K562 (cell line): ENCODE measurements around the gene PARS2. TPM values are rescaled to one million over a fixed set of nuclear protein-coding genes. Genes with fewer than 3 reads are reported as not detected.

Source experiments
- ATAC-seq: fragments of 200-7000 bp; cut with Tn5 transposase; 3 replicates; pipeline ENCODE4 v1.9.1; 2020; ENCODE audit warnings: moderate library complexity
- BruUV-seq: library from RNA; stranded (reverse); fragments of 400-500 nt; replicated peaks from 2 replicates; lab custom pipeline; 2021; lab: Mats Ljungman, UMichigan
- CTCF ChIA-PET: fragments of 300-600 bp; formaldehyde crosslinking; extraction: SDS; loops from one replicate; lab custom pipeline; 2021; ENCODE audit warnings: low intra/inter-chr PET ratio; lab: Yijun Ruan, JAX
- POLR2A ChIA-PET: fragments of 300-600, 350-650 bp; sonication (Branson Sonifier 250); formaldehyde crosslinking; extraction: SDS; loops from one replicate; lab custom pipeline; 2021; ENCODE audit warnings: antibody characterized with exemption, inconsistent platforms; lab: Yijun Ruan, JAX
- DNase-seq, 4 experiments: peaks; one replicate each; pipeline versions ENCODE4 v3.0.0 to v3.0.0-alpha.2; 2011 to 2018; ENCODE audit warnings: low spot score in 3 of 4, mixed read lengths in 3 of 4; ENCODE audit errors: extremely low read depth in 1 of 4
- FAIRE-seq: peaks from 2 replicates; lab custom pipeline; 2011; peaks lifted over from hg19 to GRCh38; lab: Jason Lieb, UNC
- H2AFZ ChIP-seq: 2 replicates; pipeline ENCODE4 v1.6.0; 2011; ENCODE audit warnings: low read depth, low read length, control low read depth, inconsistent platforms
- H3K27ac ChIP-seq: fragments of 200-600 bp; 3 replicates; pipeline ENCODE4 v1.8.0; 2011; ENCODE audit warnings: low read depth, mild to moderate bottlenecking, control low read depth, inconsistent platforms, low read length, moderate library complexity, mixed read lengths; ENCODE audit errors: extremely low read depth
- H3K27me3 ChIP-seq, 2 experiments: fragments of 300-600 bp in 1 of 2; 2 replicates in 1 of 2; 3 replicates in 1 of 2; pipeline versions ENCODE4 v1.6.0 to v1.8.0; 2011; ENCODE audit warnings: inconsistent platforms in 2 of 2, low read length in 2 of 2, mild to moderate bottlenecking in 1 of 2, mixed read lengths in 1 of 2, moderate library complexity in 1 of 2; ENCODE audit not compliant: control insufficient read depth in 2 of 2, insufficient read depth in 2 of 2
- H3K36me3 ChIP-seq: fragments of 300-600 bp; 3 replicates; pipeline ENCODE4 v1.8.0; 2011; ENCODE audit warnings: mild to moderate bottlenecking, low read length, inconsistent platforms; ENCODE audit not compliant: control insufficient read depth, insufficient read depth
- H3K4me1 ChIP-seq, 2 experiments: fragments of 200-600 bp in 1 of 2; replicated peaks in 1 of 2; 2 replicates in 1 of 2; 3 replicates in 1 of 2; pipeline versions ENCODE4 v1.5.1 to v1.8.0; 2011; ENCODE audit warnings: inconsistent platforms in 2 of 2, low read length in 2 of 2, mild to moderate bottlenecking in 1 of 2, mixed read lengths in 1 of 2, moderate library complexity in 1 of 2; ENCODE audit not compliant: control insufficient read depth in 2 of 2, insufficient read depth in 2 of 2
- H3K4me2 ChIP-seq: 2 replicates; pipeline ENCODE4 v1.6.1; 2011; ENCODE audit warnings: low read length, control low read depth, inconsistent platforms, mixed read lengths; ENCODE audit not compliant: insufficient read depth
- H3K4me3 ChIP-seq: fragments of 200-600 bp; sonication (generic), shearing (Covaris generic); 2 replicates; pipeline ENCODE4 v1.5.1; 2016; ENCODE audit warnings: control low read depth, inconsistent platforms
- H3K79me2 ChIP-seq: fragments of 200-600 bp; 3 replicates; pipeline ENCODE4 v1.8.0; 2011; ENCODE audit warnings: low read length, inconsistent platforms; ENCODE audit not compliant: control insufficient read depth, insufficient read depth
- H3K9ac ChIP-seq, 2 experiments: 2 replicates each; pipeline versions ENCODE4 v1.6.0 to v1.6.1; 2011; ENCODE audit warnings: low read depth in 2 of 2, low read length in 2 of 2, control low read depth in 1 of 2, inconsistent platforms in 1 of 2, mild to moderate bottlenecking in 1 of 2, mixed read lengths in 1 of 2; ENCODE audit not compliant: insufficient read depth in 1 of 2
- H3K9me1 ChIP-seq: one replicate; pipeline ENCODE4 v1.6.0; 2011; ENCODE audit warnings: inconsistent platforms, mild to moderate bottlenecking, low read length, moderate library complexity; ENCODE audit not compliant: control insufficient read depth, insufficient read depth
- H3K9me3 ChIP-seq: replicated peaks from 2 replicates; pipeline ENCODE4 v1.5.1; 2011; ENCODE audit warnings: low read depth, low read length, inconsistent platforms; ENCODE audit not compliant: control insufficient read depth, insufficient read depth
- H4K20me1 ChIP-seq: replicated peaks from 2 replicates; pipeline ENCODE4 v1.6.1; 2011; ENCODE audit warnings: low read length, inconsistent platforms, mixed read lengths; ENCODE audit not compliant: control insufficient read depth, insufficient read depth
- BRCA1 ChIP-seq, 2 experiments: fragments of 450-650 bp in 1 of 2; sonication (generic) in 1 of 2; formaldehyde crosslinking in 1 of 2; IDR thresholded peaks; 2 replicates each; pipeline versions ENCODE4 v1.5.0 to v1.6.1; 2017 to 2020; ENCODE audit warnings: mild to moderate bottlenecking in 1 of 2, missing genetic modification reagents in 1 of 2
- BRF2 ChIP-seq: IDR thresholded peaks from 3 replicates; pipeline ENCODE4 v1.6.1; 2011; ENCODE audit warnings: borderline replicate concordance, mild to moderate bottlenecking; ENCODE audit not compliant: insufficient read length, insufficient read depth
- CREM ChIP-seq: IDR thresholded peaks from 2 replicates; pipeline ENCODE4 v1.6.1; 2014; ENCODE audit warnings: antibody characterized with exemption, low read depth
- LARP7 ChIP-seq: fragments of 450-650 bp; IDR thresholded peaks from 2 replicates; pipeline ENCODE4 v1.6.1; 2016
- MAFK ChIP-seq: IDR thresholded peaks from 2 replicates; pipeline ENCODE4 v1.6.1; 2011; ENCODE audit warnings: low read length, improper control_type of control experiment
- PPARD ChIP-seq: fragments of 250-450 bp; sonication (Bioruptor Pico); IDR thresholded peaks from 2 replicates; pipeline ENCODE4 v1.8.0; 2022; ENCODE audit warnings: inconsistent platforms, mild to moderate bottlenecking, moderate library complexity
- RAD21 ChIP-seq, 2 experiments: fragments of 250-450 bp in 1 of 2; fragments of 450-650 bp in 1 of 2; sonication (Bioruptor Pico) in 1 of 2; formaldehyde crosslinking in 1 of 2; IDR thresholded peaks in 1 of 2; conservative IDR thresholded peaks in 1 of 2; 2 replicates each; pipeline versions ENCODE4 v1.4.0 to v1.8.0; 2020 to 2022; ENCODE audit warnings: mild to moderate bottlenecking in 2 of 2, moderate library complexity in 1 of 2
- STAT5B ChIP-seq: fragments of 250-450 bp; sonication (Bioruptor Pico); IDR thresholded peaks from 2 replicates; pipeline ENCODE4 v1.8.0; 2021; ENCODE audit warnings: mild to moderate bottlenecking, inconsistent platforms
- TAF7 ChIP-seq: fragments of 450-650 bp; IDR thresholded peaks from 2 replicates; pipeline ENCODE4 v1.6.1; 2016; ENCODE audit warnings: missing genetic modification characterization, missing compliant biosample characterization
- TGIF2 ChIP-seq: sonication (generic); formaldehyde crosslinking; IDR thresholded peaks from 2 replicates; pipeline ENCODE4 v1.8.1; 2022; ENCODE audit warnings: mild to moderate bottlenecking, missing genetic modification reagents, moderate library complexity
- TOE1 ChIP-seq, 2 experiments: fragments of 450-650 bp in 1 of 2; sonication (generic) in 1 of 2; formaldehyde crosslinking in 1 of 2; IDR thresholded peaks; 2 replicates each; pipeline versions ENCODE4 v1.7.1 to v1.8.0; 2016 to 2022; ENCODE audit warnings: borderline replicate concordance in 2 of 2, mild to moderate bottlenecking in 2 of 2, antibody characterized with exemption in 1 of 2, inconsistent platforms in 1 of 2, low read depth in 1 of 2, missing genetic modification reagents in 1 of 2, moderate library complexity in 1 of 2
- U2AF1 ChIP-seq: fragments of 200-400 bp; formaldehyde crosslinking; optimal IDR thresholded peaks from 2 replicates; pipeline ENCODE3; 2017; ENCODE audit warnings: mild to moderate bottlenecking, low read depth, low read length, moderate library complexity
- ZNF174 ChIP-seq: fragments of 250-450 bp; sonication (Bioruptor Pico); IDR thresholded peaks from 2 replicates; pipeline ENCODE4 v1.4.0; 2020; ENCODE audit warnings: mild to moderate bottlenecking
- ZNF311 ChIP-seq: fragments of 250-450 bp; sonication (Bioruptor Pico); IDR thresholded peaks from 2 replicates; pipeline ENCODE4 v1.4.0; 2020; ENCODE audit warnings: mild to moderate bottlenecking, moderate library complexity
- WGBS: fragments of 100-300 bp; shearing (Covaris generic); methylation state at CpG from one replicate; pipeline ENCODE4 v1.1.6; 2016; ENCODE audit warnings: low coverage, mixed read lengths; ENCODE audit not compliant: insufficient coverage; ENCODE audit errors: missing lambda C conversion rate; 5-methylcytosine and 5-hydroxymethylcytosine counted together
- in situ Hi-C: fragments of 300-500 bp; cut with MboI; formaldehyde crosslinking; loops from 4 replicates; pipeline ENCODE4 v1.15.0; 2018; ENCODE audit warnings: inconsistent platforms, mixed read lengths
- intact Hi-C: fragments of 100-400 bp; cut with micrococcal nuclease; formaldehyde crosslinking; loops from 2 replicates; pipeline ENCODE4 v1.14.2; 2022
- polyA plus RNA-seq, 8 experiments: library from polyadenylated mRNA; depleted of rRNA in 4 of 8; stranded (reverse) in 5 of 8; unstranded in 3 of 8; fragments of >200 nt; fragmentation: Nextera tagmentation in 2 of 8; fragmentation: Illumina TruSeq in 1 of 8; extraction: Ambion mirVana in 2 of 8; extraction: Trizol in 1 of 8; gene quantifications; 2 replicates each; pipeline versions ENCODE4 v1.2.1 to v1.2.3, GENCODE V29; 2011 to 2014; ENCODE audit warnings: inconsistent platforms in 1 of 8, missing spikeins in 1 of 8
- total RNA-seq, 7 experiments: library from RNA; depleted of rRNA in 6 of 7; stranded (reverse); fragments of >200 nt in 6 of 7; fragmentation: Illumina TruSeq in 2 of 7; extraction: Trizol in 2 of 7; gene quantifications; 2 replicates each; pipeline versions ENCODE4 v1.2.1 to v1.2.3, GENCODE V29; 2011 to 2021; ENCODE audit warnings: low replicate concordance in 1 of 7
- TF ChIP-seq, protein P1 (sequence below): fragments of 250-450 bp; sonication (Bioruptor Pico); IDR thresholded peaks from 2 replicates; pipeline ENCODE4 v1.4.0; 2020; ENCODE audit warnings: borderline replicate concordance
- TF ChIP-seq, protein P2 (sequence below): fragments of 450-650 bp; IDR thresholded peaks from 2 replicates; pipeline ENCODE4 v1.6.1; 2014; ENCODE audit warnings: low read depth, mild to moderate bottlenecking, moderate library complexity, borderline replicate concordance

The PARS2 gene
- total and polyA plus RNA-seq, 9 of the 15 experiments (the other 6 are each of a cell fraction or from before 2014, with no cell fraction given) = 6.3 to 12.4 (median 7.9) TPM

- H3K27me3 ChIP-seq = peaks cover 37 to 71% of the 10 kb centered on the region in 2 experiments
- DNase-seq (no peak), FAIRE-seq (no peak), ATAC-seq (no peak)
- H3K36me3 ChIP-seq = no peaks in the 10 kb centered on the region
- no peaks in the 10 kb centered on the region for H3K9me1 ChIP-seq
- H3K79me2 ChIP-seq = no peaks in the 10 kb centered on the region
- intact Hi-C loops = no loop called here
- no peak overlapping the region for H3K27ac ChIP-seq
- POLR2A ChIA-PET = interaction anchor here (0.7 kb wide), 2 partner anchors 21 to 96 kb away, joined by 3 read pairs; no protein-coding TSS in a partner anchor
- CTCF ChIA-PET = no interaction called here
- no peak overlapping the region for H3K9ac ChIP-seq
- no TSS peak for BruUV-seq
- H3K4me2 ChIP-seq = no peak overlapping the region
- H2AFZ ChIP-seq = no peak overlapping the region
- WGBS = 6% methylated on average over 13 of the region's 13 CpGs
- no peaks in the 10 kb centered on the region for H3K9me3 ChIP-seq
- H4K20me1 ChIP-seq = peaks cover 9% of the 10 kb centered on the region; the same call in 1 of the 2 replicates
- H3K4me3 ChIP-seq = no peak overlapping the region
- in situ Hi-C loops = no loop called here
- no peaks in the 10 kb centered on the region for H3K4me1 ChIP-seq
- TF ChIP-seq U2AF1 = no peak
- TF ChIP-seq RAD21 (CRISPR knock-in tag; conservative IDR thresholded peaks at IDR 0.05 in 1 of 2, IDR thresholded peaks at IDR 0.05 in 1 of 2) = no peak
- no peak for TF ChIP-seq TGIF2 (CRISPR knock-in tag)
- no peak for TF ChIP-seq LARP7
- TF ChIP-seq ZNF174 = no peak
- TF ChIP-seq BRCA1 (IDR thresholded peaks at IDR 0.05) = no peak
- no peak for TF ChIP-seq BRCA1 (CRISPR knock-in tag; IDR thresholded peaks at IDR 0.05)
- no peak for TF ChIP-seq BRF2
- TF ChIP-seq, protein P1, sequence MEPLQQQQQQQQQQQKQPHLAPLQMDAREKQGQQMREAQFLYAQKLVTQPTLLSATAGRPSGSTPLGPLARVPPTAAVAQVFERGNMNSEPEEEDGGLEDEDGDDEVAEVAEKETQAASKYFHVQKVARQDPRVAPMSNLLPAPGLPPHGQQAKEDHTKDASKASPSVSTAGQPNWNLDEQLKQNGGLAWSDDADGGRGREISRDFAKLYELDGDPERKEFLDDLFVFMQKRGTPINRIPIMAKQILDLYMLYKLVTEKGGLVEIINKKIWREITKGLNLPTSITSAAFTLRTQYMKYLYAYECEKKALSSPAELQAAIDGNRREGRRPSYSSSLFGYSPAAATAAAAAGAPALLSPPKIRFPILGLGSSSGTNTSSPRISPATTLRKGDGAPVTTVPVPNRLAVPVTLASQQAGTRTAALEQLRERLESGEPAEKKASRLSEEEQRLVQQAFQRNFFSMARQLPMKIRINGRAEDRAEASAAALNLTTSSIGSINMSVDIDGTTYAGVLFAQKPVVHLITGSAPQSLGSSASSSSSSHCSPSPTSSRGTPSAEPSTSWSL (CRISPR knock-in tag) = no peak
- TF ChIP-seq TAF7 (tag) = no peak
- TF ChIP-seq PPARD (CRISPR knock-in tag) = no peak
- no peak for TF ChIP-seq TOE1 (IDR thresholded peaks at IDR 0.05; ENCODE audit: borderline replicate concordance)
- no peak for TF ChIP-seq TOE1 (CRISPR knock-in tag; IDR thresholded peaks at IDR 0.05; ENCODE audit: borderline replicate concordance, low read depth)
- no peak for TF ChIP-seq MAFK
- no peak for TF ChIP-seq ZNF311 (CRISPR knock-in tag)
- no peak for TF ChIP-seq CREM
- no peak for TF ChIP-seq STAT5B (CRISPR knock-in tag)
- TF ChIP-seq, protein P2, sequence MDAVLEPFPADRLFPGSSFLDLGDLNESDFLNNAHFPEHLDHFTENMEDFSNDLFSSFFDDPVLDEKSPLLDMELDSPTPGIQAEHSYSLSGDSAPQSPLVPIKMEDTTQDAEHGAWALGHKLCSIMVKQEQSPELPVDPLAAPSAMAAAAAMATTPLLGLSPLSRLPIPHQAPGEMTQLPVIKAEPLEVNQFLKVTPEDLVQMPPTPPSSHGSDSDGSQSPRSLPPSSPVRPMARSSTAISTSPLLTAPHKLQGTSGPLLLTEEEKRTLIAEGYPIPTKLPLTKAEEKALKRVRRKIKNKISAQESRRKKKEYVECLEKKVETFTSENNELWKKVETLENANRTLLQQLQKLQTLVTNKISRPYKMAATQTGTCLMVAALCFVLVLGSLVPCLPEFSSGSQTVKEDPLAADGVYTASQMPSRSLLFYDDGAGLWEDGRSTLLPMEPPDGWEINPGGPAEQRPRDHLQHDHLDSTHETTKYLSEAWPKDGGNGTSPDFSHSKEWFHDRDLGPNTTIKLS = no peak
These were observed 48.6 kb upstream of the PARS2 start for GRCh38 chr1:54812801-54813484.
